K562 (cell line): ENCODE data around the gene HMG20B. TPM values are rescaled to one million over a fixed set of nuclear protein-coding genes. Genes with fewer than 3 reads are reported as not detected.

Source experiments
- ARNT ChIP-seq, 2 experiments: fragments of 450-650 bp; IDR thresholded peaks; 2 replicates each; pipeline ENCODE4 v1.6.1; 2016; ENCODE audit warnings: mild to moderate bottlenecking in 1 of 2
- CGGBP1 ChIP-seq: fragments of 250-450 bp; sonication (Bioruptor Pico); IDR thresholded peaks from 2 replicates; pipeline ENCODE4 v1.9.0; 2021; ENCODE audit warnings: mild to moderate bottlenecking
- CREB3 ChIP-seq: fragments of 450-650 bp; conservative IDR thresholded peaks from 2 replicates; pipeline ENCODE4 v1.6.1; 2016; ENCODE audit warnings: missing genetic modification characterization, low read depth, mild to moderate bottlenecking, missing compliant biosample characterization, moderate library complexity
- CREB5 ChIP-seq: fragments of 250-450 bp; sonication (Bioruptor Pico); IDR thresholded peaks from 2 replicates; pipeline ENCODE4 v1.5.0; 2020; ENCODE audit warnings: mild to moderate bottlenecking
- CTCF ChIP-seq, 3 experiments: IDR thresholded peaks in 2 of 3; conservative IDR thresholded peaks in 1 of 3; 2 replicates each; pipeline ENCODE4 v1.5.1; 2011 to 2012; ENCODE audit warnings: low read length in 3 of 3, mild to moderate bottlenecking in 3 of 3, control low read depth in 2 of 3, improper control_type of control experiment in 1 of 3, inconsistent platforms in 1 of 3, low read depth in 1 of 3, mixed read lengths in 1 of 3, moderate library complexity in 1 of 3; ENCODE audit not compliant: insufficient read depth in 2 of 3
- DNMT1 ChIP-seq: fragments of 450-650 bp; IDR thresholded peaks from 2 replicates; pipeline ENCODE4 v1.6.1; 2016; ENCODE audit warnings: antibody characterized with exemption, mild to moderate bottlenecking
- EGR1 ChIP-seq: fragments of 450-650 bp; conservative IDR thresholded peaks from 2 replicates; pipeline ENCODE4 v1.6.1; 2017; ENCODE audit warnings: mild to moderate bottlenecking
- FOXA3 ChIP-seq, 2 experiments: fragments of 450-650 bp in 1 of 2; sonication (generic) in 1 of 2; formaldehyde crosslinking; IDR thresholded peaks in 1 of 2; conservative IDR thresholded peaks in 1 of 2; 2 replicates each; pipeline versions ENCODE4 v1.4.0 to v1.8.0; 2020 to 2022; ENCODE audit warnings: mild to moderate bottlenecking in 2 of 2, missing genetic modification reagents in 1 of 2
- GABPB2 ChIP-seq: fragments of 250-450 bp; sonication (Bioruptor Pico); conservative IDR thresholded peaks from 2 replicates; pipeline ENCODE4 v1.5.1; 2021; ENCODE audit warnings: mild to moderate bottlenecking
- GTF2B ChIP-seq: IDR thresholded peaks from 2 replicates; pipeline ENCODE4 v1.6.1; 2011; ENCODE audit not compliant: insufficient read length; ENCODE audit errors: extremely low read depth
- HNRNPK ChIP-seq: fragments of 200-400 bp; formaldehyde crosslinking; IDR thresholded peaks from one replicate; pipeline ENCODE4 v1.6.1; 2018; ENCODE audit warnings: mild to moderate bottlenecking, low read depth, low read length; ENCODE audit not compliant: poor library complexity, severe bottlenecking
- MYBL2 ChIP-seq, 2 experiments: fragments of 450-650 bp in 1 of 2; sonication (generic) in 1 of 2; formaldehyde crosslinking in 1 of 2; IDR thresholded peaks; 2 replicates each; pipeline versions ENCODE4 v1.6.1 to v1.8.1; 2017 to 2022; ENCODE audit warnings: borderline replicate concordance in 1 of 2, inconsistent platforms in 1 of 2, low read depth in 1 of 2, mild to moderate bottlenecking in 1 of 2, missing genetic modification reagents in 1 of 2, moderate library complexity in 1 of 2
- PTTG1 ChIP-seq: fragments of 450-650 bp; IDR thresholded peaks from 2 replicates; pipeline ENCODE4 v1.6.1; 2016; ENCODE audit warnings: low read depth, mild to moderate bottlenecking, missing genetic modification characterization, missing compliant biosample characterization
- RNF2 ChIP-seq: sonication (generic); IDR thresholded peaks from 2 replicates; pipeline ENCODE4 v1.6.1; 2016
- U2AF2 ChIP-seq: fragments of 200-400 bp; formaldehyde crosslinking; optimal IDR thresholded peaks from 2 replicates; pipeline ENCODE3; 2017; ENCODE audit warnings: low read depth, mild to moderate bottlenecking, low read length
- YBX1 ChIP-seq: fragments of 450-650 bp; IDR thresholded peaks from 2 replicates; pipeline ENCODE4 v1.7.1; 2016; ENCODE audit warnings: mild to moderate bottlenecking
- ZNF586 ChIP-seq: fragments of 450-650 bp; formaldehyde crosslinking; conservative IDR thresholded peaks from 2 replicates; pipeline ENCODE4 v1.4.0; 2020; ENCODE audit warnings: mild to moderate bottlenecking, moderate library complexity
- ZNF592 ChIP-seq: fragments of 450-650 bp; IDR thresholded peaks from 2 replicates; pipeline ENCODE4 v1.6.1; 2017; ENCODE audit warnings: antibody characterized with exemption, mild to moderate bottlenecking
- polyA plus RNA-seq, 8 experiments: library from polyadenylated mRNA; depleted of rRNA in 4 of 8; stranded (reverse) in 5 of 8; unstranded in 3 of 8; fragments of >200 nt; fragmentation: Nextera tagmentation in 2 of 8; fragmentation: Illumina TruSeq in 1 of 8; extraction: Ambion mirVana in 2 of 8; extraction: Trizol in 1 of 8; gene quantifications; 2 replicates each; pipeline versions ENCODE4 v1.2.1 to v1.2.3, GENCODE V29; 2011 to 2014; ENCODE audit warnings: inconsistent platforms in 1 of 8, missing spikeins in 1 of 8
- total RNA-seq, 7 experiments: library from RNA; depleted of rRNA in 6 of 7; stranded (reverse); fragments of >200 nt in 6 of 7; fragmentation: Illumina TruSeq in 2 of 7; extraction: Trizol in 2 of 7; gene quantifications; 2 replicates each; pipeline versions ENCODE4 v1.2.1 to v1.2.3, GENCODE V29; 2011 to 2021; ENCODE audit warnings: low replicate concordance in 1 of 7

HMG20B gene
- total and polyA plus RNA-seq, 9 of the 15 experiments (the other 6 are each of a cell fraction or from before 2014, with no cell fraction given): 0.35 to 172 (median 38.6) TPM

- TF ChIP-seq YBX1: no peak
- no peak for TF ChIP-seq GABPB2 (CRISPR knock-in tag)
- no peak for TF ChIP-seq GTF2B
- TF ChIP-seq PTTG1: no peak
- TF ChIP-seq CREB3 (tag): 0 out of 2 replicates have a peak, but pooled peaks have one; percentile 36
- no peak for TF ChIP-seq CREB5 (CRISPR knock-in tag)
- TF ChIP-seq HNRNPK: no peak
- TF ChIP-seq ARNT (IDR thresholded peaks at IDR 0.05): no peak
- TF ChIP-seq RNF2: 0 out of 2 replicates have a peak, but pooled peaks have one; percentile 14
- no peak for TF ChIP-seq ZNF586 (CRISPR knock-in tag)
- TF ChIP-seq FOXA3 (CRISPR knock-in tag; conservative IDR thresholded peaks at IDR 0.05 in 1 of 2, IDR thresholded peaks at IDR 0.05 in 1 of 2): no peak
- TF ChIP-seq ZNF592: peak; percentile 88
- TF ChIP-seq EGR1: peak; percentile 64
- no peak for TF ChIP-seq DNMT1
- TF ChIP-seq MYBL2 (IDR thresholded peaks at IDR 0.05; ENCODE audit: low read depth): no peak
- TF ChIP-seq MYBL2 (CRISPR knock-in tag; IDR thresholded peaks at IDR 0.05; ENCODE audit: borderline replicate concordance): no peak
- no peak for TF ChIP-seq CTCF (IDR thresholded peaks at IDR 0.05 in 2 of 3, conservative IDR thresholded peaks at IDR 0.05 in 1 of 3; ENCODE audit: insufficient read depth in 2 of 3, low read depth in 1 of 3, low read length in 3 of 3)
- TF ChIP-seq CGGBP1 (CRISPR knock-in tag): no peak
- TF ChIP-seq U2AF2: no peak
Observed at GRCh38 chr19:3608750-3609322, 36.1 kb downstream of the HMG20B start (continued).
